Left lung (tissue), 10 donors: ENCODE measurements around the gene MARK4. TPM values are rescaled to one million over a fixed set of nuclear protein-coding genes. Genes with fewer than 3 reads are reported as not detected.
"Not testable (repeated sequence)": the region's sequence is repeated elsewhere in the genome, so short reads cannot be mapped to it uniquely, and the experiment has no call there.

Experiments
- ATAC-seq: fragments of 200-7000 bp; cut with Tn5 transposase; one replicate; pipeline ENCODE4 v1.9.1; 2020; ENCODE audit warnings: moderate library complexity
- DNase-seq, 4 donors: peaks; one replicate each; pipeline ENCODE4 v3.0.0-alpha.2; 2013 to 2020
- H3K27ac ChIP-seq, 2 donors: fragments of 200-600 bp; sonication (generic) in 1 of 2; one replicate each; pipeline versions ENCODE4 v1.5.0 to v1.8.0; 2020 to 2021
- H3K27me3 ChIP-seq, 2 donors: fragments of 200-600 bp; sonication (generic) in 1 of 2; one replicate each; pipeline versions ENCODE4 v1.5.0 to v1.8.0; 2020 to 2021
- H3K36me3 ChIP-seq, 2 donors: fragments of 200-600 bp; sonication (generic) in 1 of 2; one replicate each; pipeline versions ENCODE4 v1.5.0 to v1.8.0; 2020 to 2021
- H3K4me1 ChIP-seq, 2 donors: fragments of 200-600 bp; one replicate each; pipeline ENCODE4 v1.8.0; 2021
- H3K4me3 ChIP-seq, 2 donors: fragments of 200-600 bp; sonication (generic) in 1 of 2; one replicate each; pipeline versions ENCODE4 v1.5.0 to v1.8.0; 2020 to 2021; ENCODE audit warnings: mild to moderate bottlenecking in 1 of 2
- H3K9me3 ChIP-seq, 2 donors: fragments of 200-600 bp; sonication (generic) in 1 of 2; one replicate each; pipeline versions ENCODE4 v1.5.0 to v1.8.0; 2020 to 2021
- CTCF ChIP-seq, 2 donors: fragments of 200-600 bp; sonication (generic) in 1 of 2; IDR thresholded peaks; one replicate each; pipeline versions ENCODE4 v1.5.0 to v1.8.0; 2021; ENCODE audit warnings: antibody characterized with exemption in 2 of 2
- intact Hi-C, 2 donors: fragments of 100-400 bp; cut with DNase I; formaldehyde crosslinking; loops; one replicate each; pipeline versions ENCODE4 v1.11.2 to v1.14.2; 2022
- polyA plus RNA-seq, 6 donors: library from polyadenylated mRNA; unstranded; fragments of 120-200 nt; gene quantifications; one replicate each; pipeline ENCODE4 v1.2.1, GENCODE V29; 2013; ENCODE audit not compliant: insufficient read length in 6 of 6
- total RNA-seq, 2 donors: library from RNA; stranded (reverse); fragmentation: NEBNext Ultra II Directional; extraction: Animal tissue kit (Norgen Biotek cat#: 25700); gene quantifications; one replicate each; pipeline ENCODE4 v1.2.1, GENCODE V29; 2021
- donor health status: DM: no; HTN: yes; CAD: no.
- donor health status: DM: no; HTN: no; CAD: no.

MARK4 gene
- total and polyA plus RNA-seq, 8 donors = 24.6 to 46.4 (median 37.5) TPM

- no peaks in the 10 kb centered on the region for H3K9me3 ChIP-seq
- no peak overlapping the region for H3K4me3 ChIP-seq
- H3K27me3 ChIP-seq = peaks cover 0 to 19% of the 10 kb centered on the region in 2 donors
- intact Hi-C loops = no loop called here
- H3K36me3 ChIP-seq = peaks cover 0 to 6% of the 10 kb centered on the region in 2 donors
- no peak for TF ChIP-seq CTCF (IDR thresholded peaks at IDR 0.05)
- ATAC-seq = no peak
- no peaks in the 10 kb centered on the region for H3K4me1 ChIP-seq
- no peak for DNase-seq
- no peak overlapping the region for H3K27ac ChIP-seq
Observed at GRCh38 chr19:45307361-45307760, 56.3 kb downstream of the MARK4 start.

GRCh38 chr19:45309322-45309721 lies 58.3 kb downstream of the MARK4 start:
- H3K4me1 ChIP-seq, H3K4me3 ChIP-seq, H3K9me3 ChIP-seq, ATAC-seq, intact Hi-C loops, H3K27ac ChIP-seq, H3K36me3 ChIP-seq, DNase-seq: not testable (repeated sequence)
- peaks cover 0 to 25% of the 10 kb centered on the region in 2 donors for H3K27me3 ChIP-seq

- DNase-seq (peak in 1 of 4 donors; percentile 26), ATAC-seq (peak; percentile 22)
- Histone ChIP-seq H3K4me1 (no peaks in the 10 kb centered on the region), H3K36me3 (no peaks in the 10 kb centered on the region), H3K9me3 (no peaks in the 10 kb centered on the region), H3K27ac (no peak overlapping the region), H3K27me3 (peaks cover 0 to 48% of the 10 kb centered on the region in 2 donors), H3K4me3 (no peak overlapping the region)
- no peak for TF ChIP-seq CTCF (IDR thresholded peaks at IDR 0.05)
- intact Hi-C loops = no loop called here
Observed at GRCh38 chr19:45311621-45312020, 60.5 kb downstream of the MARK4 start.

- H3K27ac ChIP-seq, H3K9me3 ChIP-seq, intact Hi-C loops, ATAC-seq, H3K4me1 ChIP-seq, H3K4me3 ChIP-seq, H3K36me3 ChIP-seq, DNase-seq: not testable (repeated sequence)
- peaks cover 0 to 55% of the 10 kb centered on the region in 2 donors for H3K27me3 ChIP-seq
Observed at GRCh38 chr19:45312285-45312684, 61.2 kb downstream of the MARK4 start.

GRCh38 chr19:45314708-45315245 lies 63.7 kb downstream of the MARK4 start:
- no peak for TF ChIP-seq CTCF (IDR thresholded peaks at IDR 0.05)
- ATAC-seq (no peak), DNase-seq (no peak)
- Histone ChIP-seq H3K4me3 (no peak overlapping the region), H3K27ac (no peak overlapping the region), H3K27me3 (peaks cover 0 to 76% of the 10 kb centered on the region in 2 donors), H3K9me3 (no peaks in the 10 kb centered on the region), H3K36me3 (no peaks in the 10 kb centered on the region), H3K4me1 (no peaks in the 10 kb centered on the region)
- intact Hi-C loops = no loop called here

GRCh38 chr19:45315304-45315703 lies 64.2 kb downstream of the MARK4 start:
- intact Hi-C loops = no loop called here
- Histone ChIP-seq H3K9me3 (no peaks in the 10 kb centered on the region), H3K36me3 (no peaks in the 10 kb centered on the region), H3K27me3 (peaks cover 0 to 82% of the 10 kb centered on the region in 2 donors), H3K27ac (no peak overlapping the region), H3K4me1 (no peaks in the 10 kb centered on the region), H3K4me3 (no peak overlapping the region)
- DNase-seq = no peak
- no peak for TF ChIP-seq CTCF (IDR thresholded peaks at IDR 0.05)
- no peak for ATAC-seq
